ENCODE results near the gene SLC37A3.

GRCh38 chr7:140440593-140440992 lies 42.3 kb upstream of the SLC37A3 start:
- TF ChIP-seq POLR2AphosphoS5 (IDR thresholded peaks at IDR 0.05) (no peak), CTCF (IDR thresholded peaks at IDR 0.05) (no peak), POLR2A (IDR thresholded peaks at IDR 0.05) (no peak)

All from gastroesophageal sphincter (tissue), 3 donors.